Right atrium auricular region (tissue), 2 donors: Measurements from ENCODE around the gene TXLNB. TPM values are rescaled to one million over a fixed set of nuclear protein-coding genes. Genes with fewer than 3 reads are reported as not detected.

Experiments
- DNase-seq: peaks from one replicate; pipeline ENCODE4 v3.0.0-alpha.2; 2019; ENCODE audit warnings: low spot score
- H3K27ac ChIP-seq, 2 donors: fragments of 200-600 bp; sonication (generic); 1 replicate in 1 of 2; 2 replicates in 1 of 2; pipeline ENCODE4 v1.5.1; 2016 to 2019
- H3K27me3 ChIP-seq, 2 donors: fragments of 200-600 bp; sonication (generic); one replicate each; pipeline versions ENCODE4 v1.5.1 to v1.6.0; 2017 to 2019
- H3K36me3 ChIP-seq: fragments of 200-600 bp; sonication (generic); one replicate; pipeline ENCODE4 v1.5.1; 2016
- H3K4me1 ChIP-seq, 2 donors: fragments of 200-600 bp; sonication (generic); one replicate each; pipeline versions ENCODE4 v1.5.1 to v1.6.0; 2017 to 2019
- H3K4me3 ChIP-seq, 2 donors: fragments of 200-600 bp; sonication (generic); 1 replicate in 1 of 2; 2 replicates in 1 of 2; pipeline ENCODE4 v1.5.1; 2017 to 2019; ENCODE audit warnings: mild to moderate bottlenecking in 1 of 2, moderate library complexity in 1 of 2
- H3K9me3 ChIP-seq, 2 donors: fragments of 200-600 bp; sonication (generic); one replicate each; pipeline ENCODE4 v1.5.1; 2019
- CTCF ChIP-seq, 2 donors: fragments of 200-600 bp; sonication (generic); IDR thresholded peaks; one replicate each; pipeline ENCODE4 v1.5.1; 2019; ENCODE audit warnings: antibody characterized with exemption in 2 of 2
- total RNA-seq, 2 donors: library from RNA; depleted of rRNA; stranded (reverse); fragments of >200 nt; gene quantifications; one replicate each; pipeline ENCODE4 v1.1.0, GENCODE V29; 2016

TXLNB gene
- total RNA-seq, 2 donors from 2014 or later = 74.7 to 132 TPM

GRCh38 chr6:139251045-139251690 is 40.6 kb downstream of the TXLNB start:
- Histone ChIP-seq H3K9me3 (no peaks in the 10 kb centered on the region), H3K27ac (peak overlapping the region; percentile 64 to 86), H3K4me1 (peaks cover 0 to 27% of the 10 kb centered on the region in 2 donors), H3K4me3 (no peak overlapping the region), H3K27me3 (no peaks in the 10 kb centered on the region), H3K36me3 (peaks cover 16% of the 10 kb centered on the region)
- no peak for DNase-seq
- TF ChIP-seq CTCF (IDR thresholded peaks at IDR 0.05) = no peak

GRCh38 chr6:139250296-139251044 is 41.3 kb downstream of the TXLNB start:
- Histone ChIP-seq H3K9me3 (no peaks in the 10 kb centered on the region), H3K4me3 (no peak overlapping the region), H3K36me3 (peaks cover 18% of the 10 kb centered on the region), H3K27me3 (no peaks in the 10 kb centered on the region), H3K27ac (peak overlapping the region; percentile 64 to 86), H3K4me1 (peaks cover 0 to 27% of the 10 kb centered on the region in 2 donors)
- no peak for DNase-seq
- peak; percentile 72 to 79 for TF ChIP-seq CTCF (IDR thresholded peaks at IDR 0.05)

- H3K36me3 ChIP-seq = peaks cover 18% of the 10 kb centered on the region
- no peaks in the 10 kb centered on the region for H3K27me3 ChIP-seq
- no peak overlapping the region for H3K4me3 ChIP-seq
- no peaks in the 10 kb centered on the region for H3K9me3 ChIP-seq
- H3K4me1 ChIP-seq = peaks cover 0 to 27% of the 10 kb centered on the region in 2 donors
- TF ChIP-seq CTCF (IDR thresholded peaks at IDR 0.05) = no peak
- peak overlapping the region in 1 of 2 donors; percentile 86 for H3K27ac ChIP-seq
- DNase-seq = no peak
Observed at GRCh38 chr6:139249395-139249794, 42.4 kb downstream of the TXLNB start.

GRCh38 chr6:139248911-139249310 is 42.9 kb downstream of the TXLNB start:
- no peak overlapping the region for H3K27ac ChIP-seq

GRCh38 chr6:139247618-139248017 is 44.2 kb downstream of the TXLNB start:
- H3K4me1 ChIP-seq = peaks cover 0 to 27% of the 10 kb centered on the region in 2 donors
- no peak for TF ChIP-seq CTCF (IDR thresholded peaks at IDR 0.05)
- no peaks in the 10 kb centered on the region for H3K27me3 ChIP-seq
- no peaks in the 10 kb centered on the region for H3K9me3 ChIP-seq
- no peak overlapping the region for H3K4me3 ChIP-seq
- DNase-seq = no peak
- no peak overlapping the region for H3K27ac ChIP-seq
- H3K36me3 ChIP-seq = peaks cover 24% of the 10 kb centered on the region

More at GRCh38 chr6:139248911-139249310, 42.9 kb downstream of the TXLNB start:
- H3K36me3 ChIP-seq = peaks cover 19% of the 10 kb centered on the region
- H3K4me1 ChIP-seq = peaks cover 0 to 27% of the 10 kb centered on the region in 2 donors
- no peaks in the 10 kb centered on the region for H3K9me3 ChIP-seq
- H3K27me3 ChIP-seq = no peaks in the 10 kb centered on the region
- DNase-seq = no peak
- TF ChIP-seq CTCF (IDR thresholded peaks at IDR 0.05) = no peak
- no peak overlapping the region for H3K4me3 ChIP-seq
